HepG2 (cell line): ENCODE results near the gene RPS4Y1. TPM values are rescaled to one million over a fixed set of nuclear protein-coding genes. Genes with fewer than 3 reads are reported as not detected.
A peak's percentile ranks its signal among the peaks of the same experiment; 100 is the strongest.

Experiments used
- CREBL2 ChIP-seq: sonication (generic); formaldehyde crosslinking; IDR thresholded peaks from 2 replicates; pipeline ENCODE4 v1.8.1; 2023; ENCODE audit warnings: missing genetic modification reagents, mild to moderate bottlenecking, borderline replicate concordance
- FOXK2 ChIP-seq: fragments of 450-650 bp; IDR thresholded peaks from 2 replicates; pipeline ENCODE4 v1.6.1; 2016
- GATAD2A ChIP-seq: IDR thresholded peaks from 2 replicates; pipeline ENCODE4 v1.6.1; 2016
- HDAC1 ChIP-seq: sonication (generic); formaldehyde crosslinking; IDR thresholded peaks from 2 replicates; pipeline ENCODE4 v1.5.1; 2020; ENCODE audit warnings: mild to moderate bottlenecking, missing genetic modification reagents
- PHF21A ChIP-seq: sonication (generic); formaldehyde crosslinking; IDR thresholded peaks from 2 replicates; pipeline ENCODE4 v1.5.0; 2020; ENCODE audit warnings: mild to moderate bottlenecking, missing genetic modification reagents
- SALL1 ChIP-seq: sonication (generic); formaldehyde crosslinking; IDR thresholded peaks from 2 replicates; pipeline ENCODE4 v1.8.0; 2022; ENCODE audit warnings: mild to moderate bottlenecking, missing genetic modification reagents
- SNAI1 ChIP-seq: sonication (generic); formaldehyde crosslinking; IDR thresholded peaks from 2 replicates; pipeline ENCODE4 v1.5.0; 2020; ENCODE audit warnings: mild to moderate bottlenecking, missing genetic modification reagents, borderline replicate concordance
- ZNF280B ChIP-seq: sonication (generic); formaldehyde crosslinking; IDR thresholded peaks from 2 replicates; pipeline ENCODE4 v1.5.0; 2020; ENCODE audit warnings: missing genetic modification reagents, mild to moderate bottlenecking, borderline replicate concordance
- ZNF567 ChIP-seq: sonication (generic); formaldehyde crosslinking; IDR thresholded peaks from 2 replicates; pipeline ENCODE4 v1.8.1; 2023; ENCODE audit warnings: mild to moderate bottlenecking, missing genetic modification reagents, borderline replicate concordance
- ZNF615 ChIP-seq: sonication (generic); formaldehyde crosslinking; IDR thresholded peaks from 2 replicates; pipeline ENCODE4 v1.5.0; 2020; ENCODE audit warnings: mild to moderate bottlenecking, missing genetic modification reagents, borderline replicate concordance
- polyA plus RNA-seq, 8 experiments: library from polyadenylated mRNA; depleted of rRNA in 3 of 8; stranded (reverse) in 7 of 8; unstranded in 1 of 8; fragments of >200 nt; fragmentation: Illumina TruSeq in 4 of 8; extraction: Trizol in 4 of 8; gene quantifications; 2 replicates each; pipeline versions ENCODE4 v1.2.1 to v1.2.3, GENCODE V29; 2011 to 2016; ENCODE audit warnings: low read depth in 4 of 8, missing spikeins in 1 of 8, mixed read lengths in 1 of 8; ENCODE audit not compliant: insufficient read depth in 1 of 8
- total RNA-seq, 5 experiments: library from RNA; depleted of rRNA; stranded (reverse); fragments of >200 nt; fragmentation: Illumina TruSeq; extraction: Trizol; gene quantifications; 2 replicates each; pipeline ENCODE4 v1.2.3, GENCODE V29; 2016; ENCODE audit warnings: low read depth in 1 of 5
- TF ChIP-seq, protein P1 (sequence below): sonication (generic); formaldehyde crosslinking; IDR thresholded peaks from 2 replicates; pipeline ENCODE4 v1.4.0; 2020; ENCODE audit warnings: missing genetic modification reagents
- TF ChIP-seq, protein P2 (sequence below): sonication (generic); formaldehyde crosslinking; IDR thresholded peaks from 2 replicates; pipeline ENCODE4 v1.4.0; 2020; ENCODE audit warnings: mild to moderate bottlenecking, missing genetic modification reagents
- TF ChIP-seq, protein P3 (sequence below): sonication (generic); IDR thresholded peaks from 2 replicates; pipeline ENCODE4 v1.6.1; 2016; ENCODE audit warnings: low read depth, borderline replicate concordance
- TF ChIP-seq, protein P4 (sequence below): sonication (generic); formaldehyde crosslinking; IDR thresholded peaks from 2 replicates; pipeline ENCODE4 v1.5.1; 2020; ENCODE audit warnings: missing genetic modification reagents, mild to moderate bottlenecking, borderline replicate concordance

Gene RPS4Y1
- total and polyA plus RNA-seq, 2 of the 13 experiments (the other 11 are each of a cell fraction or from before 2014, with no cell fraction given), result 461 to 1,080 TPM

- TF ChIP-seq ZNF280B (CRISPR knock-in tag), result no peak
- TF ChIP-seq, protein P1, sequence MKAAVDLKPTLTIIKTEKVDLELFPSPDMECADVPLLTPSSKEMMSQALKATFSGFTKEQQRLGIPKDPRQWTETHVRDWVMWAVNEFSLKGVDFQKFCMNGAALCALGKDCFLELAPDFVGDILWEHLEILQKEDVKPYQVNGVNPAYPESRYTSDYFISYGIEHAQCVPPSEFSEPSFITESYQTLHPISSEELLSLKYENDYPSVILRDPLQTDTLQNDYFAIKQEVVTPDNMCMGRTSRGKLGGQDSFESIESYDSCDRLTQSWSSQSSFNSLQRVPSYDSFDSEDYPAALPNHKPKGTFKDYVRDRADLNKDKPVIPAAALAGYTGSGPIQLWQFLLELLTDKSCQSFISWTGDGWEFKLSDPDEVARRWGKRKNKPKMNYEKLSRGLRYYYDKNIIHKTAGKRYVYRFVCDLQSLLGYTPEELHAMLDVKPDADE (CRISPR knock-in tag), result no peak
- TF ChIP-seq SALL1 (CRISPR knock-in tag), result no peak
- no peak for TF ChIP-seq SNAI1 (CRISPR knock-in tag)
- TF ChIP-seq ZNF567 (CRISPR knock-in tag), result no peak
- TF ChIP-seq, protein P2, sequence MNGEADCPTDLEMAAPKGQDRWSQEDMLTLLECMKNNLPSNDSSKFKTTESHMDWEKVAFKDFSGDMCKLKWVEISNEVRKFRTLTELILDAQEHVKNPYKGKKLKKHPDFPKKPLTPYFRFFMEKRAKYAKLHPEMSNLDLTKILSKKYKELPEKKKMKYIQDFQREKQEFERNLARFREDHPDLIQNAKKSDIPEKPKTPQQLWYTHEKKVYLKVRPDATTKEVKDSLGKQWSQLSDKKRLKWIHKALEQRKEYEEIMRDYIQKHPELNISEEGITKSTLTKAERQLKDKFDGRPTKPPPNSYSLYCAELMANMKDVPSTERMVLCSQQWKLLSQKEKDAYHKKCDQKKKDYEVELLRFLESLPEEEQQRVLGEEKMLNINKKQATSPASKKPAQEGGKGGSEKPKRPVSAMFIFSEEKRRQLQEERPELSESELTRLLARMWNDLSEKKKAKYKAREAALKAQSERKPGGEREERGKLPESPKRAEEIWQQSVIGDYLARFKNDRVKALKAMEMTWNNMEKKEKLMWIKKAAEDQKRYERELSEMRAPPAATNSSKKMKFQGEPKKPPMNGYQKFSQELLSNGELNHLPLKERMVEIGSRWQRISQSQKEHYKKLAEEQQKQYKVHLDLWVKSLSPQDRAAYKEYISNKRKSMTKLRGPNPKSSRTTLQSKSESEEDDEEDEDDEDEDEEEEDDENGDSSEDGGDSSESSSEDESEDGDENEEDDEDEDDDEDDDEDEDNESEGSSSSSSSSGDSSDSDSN, result no peak
- 0 out of 2 replicates have a peak, but pooled peaks have one; percentile 19 for TF ChIP-seq GATAD2A (CRISPR knock-in tag)
- no peak for TF ChIP-seq ZNF615 (CRISPR knock-in tag)
- TF ChIP-seq, protein P3, sequence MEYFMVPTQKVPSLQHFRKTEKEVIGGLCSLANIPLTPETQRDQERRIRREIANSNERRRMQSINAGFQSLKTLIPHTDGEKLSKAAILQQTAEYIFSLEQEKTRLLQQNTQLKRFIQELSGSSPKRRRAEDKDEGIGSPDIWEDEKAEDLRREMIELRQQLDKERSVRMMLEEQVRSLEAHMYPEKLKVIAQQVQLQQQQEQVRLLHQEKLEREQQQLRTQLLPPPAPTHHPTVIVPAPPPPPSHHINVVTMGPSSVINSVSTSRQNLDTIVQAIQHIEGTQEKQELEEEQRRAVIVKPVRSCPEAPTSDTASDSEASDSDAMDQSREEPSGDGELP, result no peak
- no peak for TF ChIP-seq FOXK2
- no peak for TF ChIP-seq HDAC1 (CRISPR knock-in tag)
- no peak for TF ChIP-seq PHF21A (CRISPR knock-in tag)
- TF ChIP-seq, protein P4, sequence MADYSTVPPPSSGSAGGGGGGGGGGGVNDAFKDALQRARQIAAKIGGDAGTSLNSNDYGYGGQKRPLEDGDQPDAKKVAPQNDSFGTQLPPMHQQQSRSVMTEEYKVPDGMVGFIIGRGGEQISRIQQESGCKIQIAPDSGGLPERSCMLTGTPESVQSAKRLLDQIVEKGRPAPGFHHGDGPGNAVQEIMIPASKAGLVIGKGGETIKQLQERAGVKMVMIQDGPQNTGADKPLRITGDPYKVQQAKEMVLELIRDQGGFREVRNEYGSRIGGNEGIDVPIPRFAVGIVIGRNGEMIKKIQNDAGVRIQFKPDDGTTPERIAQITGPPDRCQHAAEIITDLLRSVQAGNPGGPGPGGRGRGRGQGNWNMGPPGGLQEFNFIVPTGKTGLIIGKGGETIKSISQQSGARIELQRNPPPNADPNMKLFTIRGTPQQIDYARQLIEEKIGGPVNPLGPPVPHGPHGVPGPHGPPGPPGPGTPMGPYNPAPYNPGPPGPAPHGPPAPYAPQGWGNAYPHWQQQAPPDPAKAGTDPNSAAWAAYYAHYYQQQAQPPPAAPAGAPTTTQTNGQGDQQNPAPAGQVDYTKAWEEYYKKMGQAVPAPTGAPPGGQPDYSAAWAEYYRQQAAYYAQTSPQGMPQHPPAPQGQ (CRISPR knock-in tag), result no peak
- no peak for TF ChIP-seq CREBL2 (CRISPR knock-in tag)
These were observed 44.4 kb upstream of the RPS4Y1 start (continued) for GRCh38 chrY:2796977-2797523.
